ENCODE data around the gene PTPRT. TPM values are rescaled to one million over a fixed set of nuclear protein-coding genes. Genes with fewer than 3 reads are reported as not detected.

PTPRT gene
- total and polyA plus RNA-seq, 2 of the 4 experiments (the other 2 are of a cell fraction), result not detected

- no TSS peak for BruUV-seq (replicated peaks)
- WGBS, 2 experiments (ENCODE audit: extremely low coverage in 2 of 2, insufficient read length in 1 of 2), result 60% methylated on average over 1 of the region's 10 CpGs; no CpG with 5 or more reads in 1 of the 2 experiments
These were observed 843.2 kb downstream of the PTPRT start for GRCh38 chr20:42346189-42347170.

More at GRCh38 chr20:42346189-42347170, 843.2 kb downstream of the PTPRT start:
- H3K4ac ChIP-seq (ENCODE audit: low read depth, low read length), result no peak overlapping the region
- no peak overlapping the region for H3K9ac ChIP-seq (ENCODE audit: low read depth, low read length)
- dilution Hi-C loops (cut with HindIII; ENCODE audit: low sequenced_read_pairs, unreplicated experiment) (no loop called here), in situ Hi-C loops (cut with MboI; ENCODE audit: low sequenced_read_pairs) (no loop called here), intact Hi-C loops (cut with micrococcal nuclease) (no loop called here)
- no peaks in the 10 kb centered on the region for H3K27me3 ChIP-seq (ENCODE audit: control insufficient read depth, insufficient read depth, low read length)
- H3K36me3 ChIP-seq (ENCODE audit: control insufficient read depth, insufficient read depth, low read length), result no peaks in the 10 kb centered on the region
- H3K23ac ChIP-seq (ENCODE audit: low read depth, low read length), result no peak overlapping the region
- no peak overlapping the region for H3K14ac ChIP-seq (replicated peaks; ENCODE audit: low read depth, low read length)
- H2BK120ac ChIP-seq (ENCODE audit: low read depth, low read length), result no peak overlapping the region
- H3K18ac ChIP-seq (ENCODE audit: low read depth, low read length), result no peak overlapping the region
- H3K56ac ChIP-seq (ENCODE audit: extremely low read depth, insufficient read depth, low read length), result no peak overlapping the region
- POLR2A ChIA-PET (ENCODE audit: unreplicated experiment), result no interaction called here
- DNase-seq (no peak), ATAC-seq (ENCODE audit: low read depth) (no peak)
- H3K9me3 ChIP-seq (ENCODE audit: control insufficient read depth, insufficient read depth, low read length), result peaks cover 39% of the 10 kb centered on the region
- CTCF ChIA-PET, result no interaction called here
- TF ChIP-seq SMC3 (IDR thresholded peaks at IDR 0.05; ENCODE audit: low read depth, low read length), result no peak
- TF ChIP-seq CEBPB (IDR thresholded peaks at IDR 0.05; ENCODE audit: low read depth, low read length), result no peak
- no peak for TF ChIP-seq RFX5 (IDR thresholded peaks at IDR 0.05; ENCODE audit: low read depth, low read length)
- TF ChIP-seq CHD1 (IDR thresholded peaks at IDR 0.05; ENCODE audit: low read depth, low read length), result no peak
- no peak for TF ChIP-seq MAZ (IDR thresholded peaks at IDR 0.05; ENCODE audit: borderline replicate concordance, low read depth, low read length)
- no peak for TF ChIP-seq POLR2A (IDR thresholded peaks at IDR 0.05; ENCODE audit: low read depth, low read length)
- no peak for TF ChIP-seq MAFK (IDR thresholded peaks at IDR 0.05; ENCODE audit: low read depth, low read length)
- no peak for TF ChIP-seq BHLHE40 (IDR thresholded peaks at IDR 0.05; ENCODE audit: low read depth, low read length)
- no peak for TF ChIP-seq ELK1 (IDR thresholded peaks at IDR 0.05; ENCODE audit: borderline replicate concordance, low read depth, low read length)
- no peak for TF ChIP-seq MXI1 (IDR thresholded peaks at IDR 0.05; ENCODE audit: borderline replicate concordance, low read depth, low read length)
- no peak for TF ChIP-seq NFE2L2 (IDR thresholded peaks at IDR 0.05; ENCODE audit: low read depth, low read length)
- TF ChIP-seq, protein P1, sequence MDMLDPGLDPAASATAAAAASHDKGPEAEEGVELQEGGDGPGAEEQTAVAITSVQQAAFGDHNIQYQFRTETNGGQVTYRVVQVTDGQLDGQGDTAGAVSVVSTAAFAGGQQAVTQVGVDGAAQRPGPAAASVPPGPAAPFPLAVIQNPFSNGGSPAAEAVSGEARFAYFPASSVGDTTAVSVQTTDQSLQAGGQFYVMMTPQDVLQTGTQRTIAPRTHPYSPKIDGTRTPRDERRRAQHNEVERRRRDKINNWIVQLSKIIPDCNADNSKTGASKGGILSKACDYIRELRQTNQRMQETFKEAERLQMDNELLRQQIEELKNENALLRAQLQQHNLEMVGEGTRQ (IDR thresholded peaks at IDR 0.05; ENCODE audit: low read depth, low read length), result no peak
- TF ChIP-seq RAD21 (IDR thresholded peaks at IDR 0.05; ENCODE audit: low read length), result no peak
- peak overlapping the region; percentile 10 for H2AK9ac ChIP-seq (replicated peaks; ENCODE audit: low read depth, low read length, poor library complexity)
- H2AK5ac ChIP-seq (ENCODE audit: low read depth, low read length), result no peak overlapping the region
- no peaks in the 10 kb centered on the region for H3K9me1 ChIP-seq (ENCODE audit: insufficient read depth, low read length)
- H4K5ac ChIP-seq (ENCODE audit: low read depth, low read length), result no peak overlapping the region
- no peaks in the 10 kb centered on the region for H3K79me1 ChIP-seq (ENCODE audit: low read depth in 1 of 2, low read length in 2 of 2)
- no peak overlapping the region for H3K4me2 ChIP-seq (ENCODE audit: low read depth, low read length)
- no peak overlapping the region for H3K4me3 ChIP-seq (ENCODE audit: insufficient read depth, low read depth, low read length)
- H3K4me1 ChIP-seq (ENCODE audit: control insufficient read depth, insufficient read depth, low read length), result no peaks in the 10 kb centered on the region
- no peak overlapping the region for H4K91ac ChIP-seq (ENCODE audit: insufficient read depth, low read depth, low read length)
- no peak overlapping the region for H2BK15ac ChIP-seq (ENCODE audit: low read depth, low read length)
- H4K8ac ChIP-seq (ENCODE audit: low read depth in 2 of 2, low read length in 2 of 2), result no peak overlapping the region
- H2BK5ac ChIP-seq (ENCODE audit: low read depth, low read length, poor library complexity, severe bottlenecking), result no peak overlapping the region
- no peaks in the 10 kb centered on the region for H4K20me1 ChIP-seq (ENCODE audit: insufficient read depth, low read length)
- no peak overlapping the region for H2AFZ ChIP-seq (replicated peaks; ENCODE audit: low read length, poor library complexity)
- H2BK20ac ChIP-seq (ENCODE audit: low read depth, low read length), result no peak overlapping the region
- no peak overlapping the region for H3K27ac ChIP-seq (ENCODE audit: insufficient read depth, low read length)

All from IMR-90 (cell line).